HG02759 (cell line): ENCODE data around the gene SLC27A2.

Source experiments
- ATAC-seq: cut with Tn5 transposase; IDR thresholded peaks from one replicate; pipeline ENCODE4 v1.9.1; 2021; ENCODE audit warnings: mild to moderate bottlenecking, moderate library complexity; ENCODE audit not compliant: unreplicated experiment

SLC27A2 gene

GRCh38 chr15:50265620-50266019, 83.6 kb downstream of the SLC27A2 start, which contains the start of gene HDC:
TSS of gene HDC (minus strand) at chr15:50265726. CDS start at chr15:50265623, 103 bp downstream.
- ATAC-seq: no peak

DNA sequence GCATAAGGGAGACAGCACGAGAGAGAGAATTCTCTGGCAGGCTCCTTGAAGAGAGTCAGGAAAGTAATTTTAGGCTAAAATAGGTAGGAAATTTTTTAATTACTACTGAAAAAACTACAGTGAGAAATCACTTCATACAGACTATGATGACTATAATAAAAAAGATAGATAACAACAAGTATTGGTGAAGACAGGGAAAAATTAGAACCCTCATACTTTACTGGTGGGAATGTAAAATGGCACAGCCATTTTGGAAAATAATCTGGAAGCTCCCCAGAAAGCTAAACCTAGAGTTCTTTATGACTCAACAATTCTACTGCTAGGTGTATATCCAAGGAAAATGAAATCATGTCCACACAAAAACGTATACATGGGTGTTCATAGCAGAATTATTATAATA, 85.6 kb downstream of the SLC27A2 start:
- ATAC-seq: no peak

DNA sequence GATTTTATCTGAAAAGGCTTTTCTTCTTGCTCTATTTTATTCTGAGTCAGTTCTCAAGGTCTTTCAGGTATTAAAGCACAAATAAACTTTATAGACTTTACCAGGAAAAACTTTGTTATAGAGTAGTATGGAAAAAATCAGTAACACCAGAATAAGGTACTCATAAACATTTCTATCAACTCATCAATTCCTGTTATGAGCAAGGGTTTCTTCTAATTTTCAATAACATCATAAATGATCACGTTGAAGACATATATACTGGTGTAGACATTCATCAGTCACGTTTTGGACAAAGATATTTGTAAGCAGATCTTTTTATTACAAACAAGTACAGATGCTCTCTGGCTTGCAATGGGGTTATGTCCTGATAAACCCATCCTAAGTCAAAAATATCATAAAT, 93.1 kb downstream of the SLC27A2 start:
- ATAC-seq: no peak

DNA sequence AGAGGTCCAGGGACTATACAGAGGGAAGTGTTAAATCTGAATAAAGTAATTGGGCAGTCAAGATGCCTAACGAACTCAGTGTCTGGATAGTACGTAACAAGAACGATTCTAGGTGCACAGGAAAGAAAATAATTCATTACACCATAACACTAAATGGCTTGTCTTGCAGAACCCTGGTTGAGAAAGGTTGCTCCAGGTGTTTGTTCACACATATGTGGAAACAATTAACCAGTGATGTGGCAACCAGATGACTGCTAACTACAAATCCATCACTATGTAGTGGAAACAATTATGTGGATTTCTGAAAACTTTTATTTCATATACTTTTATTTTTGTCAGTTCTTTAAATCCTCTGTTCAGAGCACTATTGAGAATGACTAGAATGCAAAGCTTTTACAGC, 93.9 kb downstream of the SLC27A2 start:
- no peak for ATAC-seq

GRCh38 chr15:50277370-50277769, 95.4 kb downstream of the SLC27A2 start:
- no peak for ATAC-seq

DNA sequence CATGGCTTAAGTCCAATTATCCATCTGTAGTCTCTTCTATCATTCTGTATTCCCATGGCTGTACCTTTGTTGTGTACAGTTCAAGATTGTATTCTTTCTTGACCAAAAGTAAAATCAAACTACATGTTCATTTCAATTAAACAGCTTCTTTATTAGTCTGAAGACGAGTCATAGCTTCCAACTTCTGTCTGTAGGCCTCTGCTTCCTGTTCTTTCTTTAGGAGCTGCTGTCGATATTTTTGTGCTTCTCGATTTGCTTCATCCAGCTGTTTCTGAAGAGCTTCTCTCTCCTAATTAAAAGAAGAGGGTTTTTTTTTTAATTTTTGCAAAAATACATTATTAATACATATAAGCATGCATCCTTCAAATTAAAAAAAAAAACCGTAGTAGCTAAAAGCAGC, 96.5 kb downstream of the SLC27A2 start:
- ATAC-seq: no peak

- no peak for ATAC-seq
Measured at GRCh38 chr15:50280271-50280670, 98.3 kb downstream of the SLC27A2 start.

GRCh38 chr15:50281427-50281826, 99.4 kb downstream of the SLC27A2 start:
- ATAC-seq: no peak
